GM12891 (cell line): Measurements from ENCODE around the gene GLI1.
A peak's percentile ranks its signal among the peaks of the same experiment; 100 is the strongest.

Experiments used
- DNase-seq: peaks from one replicate; pipeline ENCODE4 v3.0.0; 2011; ENCODE audit warnings: low spot score; ENCODE audit not compliant: insufficient read length
- FAIRE-seq: peaks from 2 replicates; lab custom pipeline; 2011; peaks lifted over from hg19 to GRCh38; lab: Jason Lieb, UNC
- PAX5 ChIP-seq: IDR thresholded peaks from 2 replicates; pipeline ENCODE4 v1.6.1; 2011; ENCODE audit warnings: low read length, moderate library complexity, mild to moderate bottlenecking; ENCODE audit not compliant: insufficient read depth, severe bottlenecking
- POLR2A ChIP-seq: IDR thresholded peaks from 2 replicates; pipeline ENCODE4 v1.6.1; 2011; ENCODE audit warnings: low read depth, low read length, control low read depth
- POLR2AphosphoS5 ChIP-seq: IDR thresholded peaks from 2 replicates; pipeline ENCODE4 v1.6.1; 2011; ENCODE audit warnings: low read depth, low read length, control low read depth
- POU2F2 ChIP-seq: IDR thresholded peaks from 2 replicates; pipeline ENCODE4 v1.6.1; 2011; ENCODE audit warnings: low read depth, mild to moderate bottlenecking, control low read depth, low read length, moderate library complexity
- SPI1 ChIP-seq: IDR thresholded peaks from 2 replicates; pipeline ENCODE4 v1.6.1; 2011; ENCODE audit warnings: low read depth, low read length, control low read depth
- TAF1 ChIP-seq: IDR thresholded peaks from 2 replicates; pipeline ENCODE4 v1.6.1; 2011; ENCODE audit warnings: low read depth, low read length, control low read depth

The GLI1 gene

GRCh38 chr12:57479376-57480115 lies 20.0 kb downstream of the GLI1 start, which contains the start of gene ARHGAP9:
Gene ARHGAP9 (minus strand): TSS chr12:57479866. CDS start chr12:57479406, 460 bp downstream.
- DNase-seq (no peak), FAIRE-seq (peak; percentile 94)
- TF ChIP-seq POLR2AphosphoS5 (no peak; the same call in 1 of the 2 replicates), SPI1 (peak; percentile 73), POLR2A (peak; percentile 49; the same call in 1 of the 2 replicates), POU2F2 (no peak), TAF1 (peak; percentile 39; the same call in 1 of the 2 replicates), PAX5 (no peak)

GRCh38 chr12:57481671-57482070 lies 22.1 kb downstream of the GLI1 start:
- FAIRE-seq (peak; percentile 31), DNase-seq (no peak)
- TF ChIP-seq SPI1 (no peak), POLR2A (no peak), PAX5 (no peak), POLR2AphosphoS5 (no peak), POU2F2 (no peak), TAF1 (no peak)

GRCh38 chr12:57483466-57483865 lies 23.9 kb downstream of the GLI1 start:
- TF ChIP-seq SPI1: no peak
- TF ChIP-seq POLR2AphosphoS5: no peak
- TF ChIP-seq POLR2A: no peak
- no peak for TF ChIP-seq TAF1
- no peak for TF ChIP-seq PAX5
- no peak for TF ChIP-seq POU2F2
- DNase-seq: no peak
- FAIRE-seq: no peak

GRCh38 chr12:57485695-57486094 lies 26.1 kb downstream of the GLI1 start:
- TF ChIP-seq POU2F2: no peak
- TF ChIP-seq PAX5: no peak
- TF ChIP-seq SPI1: no peak
- no peak for FAIRE-seq
- no peak for DNase-seq

GRCh38 chr12:57487055-57487596 lies 27.5 kb downstream of the GLI1 start:
- DNase-seq (no peak), FAIRE-seq (peak; percentile 5)
- TF ChIP-seq TAF1 (no peak), PAX5 (no peak), POLR2A (no peak), SPI1 (no peak), POLR2AphosphoS5 (no peak), POU2F2 (no peak)

GRCh38 chr12:57487597-57488401 lies 28.2 kb downstream of the GLI1 start, which contains the start of gene MARS1:
Gene MARS1 (plus strand): TSS chr12:57488068. CDS start chr12:57488091, 23 bp downstream.
- TF ChIP-seq POLR2AphosphoS5: peak; percentile 87
- TF ChIP-seq TAF1: peak; percentile 39; the same call in 1 of the 2 replicates
- TF ChIP-seq POLR2A: peak; percentile 81
- peak; percentile 58 for TF ChIP-seq SPI1
- TF ChIP-seq POU2F2: no peak
- TF ChIP-seq PAX5: no peak
- peak; percentile 80 for DNase-seq
- FAIRE-seq: peak; percentile 91

GRCh38 chr12:57488402-57489156 lies 29.0 kb downstream of the GLI1 start:
- no peak for TF ChIP-seq POLR2AphosphoS5
- no peak for TF ChIP-seq POU2F2
- TF ChIP-seq POLR2A: peak; percentile 2; the same call in 1 of the 2 replicates
- TF ChIP-seq SPI1: no peak
- no peak for TF ChIP-seq TAF1
- no peak for TF ChIP-seq PAX5
- FAIRE-seq (no peak), DNase-seq (no peak)

- DNase-seq: no peak
- FAIRE-seq: peak; percentile 41
- TF ChIP-seq POLR2A (no peak), SPI1 (no peak), TAF1 (no peak), POU2F2 (no peak), POLR2AphosphoS5 (no peak), PAX5 (no peak)
These were observed 29.6 kb downstream of the GLI1 start for GRCh38 chr12:57489157-57489641.
